ENCODE data around the gene CD99. TPM values are rescaled to one million over a fixed set of nuclear protein-coding genes. Genes with fewer than 3 reads are reported as not detected.

The CD99 gene
- total and polyA plus RNA-seq, 8 donors, result 64.5 to 432 (median 134) TPM

DNA sequence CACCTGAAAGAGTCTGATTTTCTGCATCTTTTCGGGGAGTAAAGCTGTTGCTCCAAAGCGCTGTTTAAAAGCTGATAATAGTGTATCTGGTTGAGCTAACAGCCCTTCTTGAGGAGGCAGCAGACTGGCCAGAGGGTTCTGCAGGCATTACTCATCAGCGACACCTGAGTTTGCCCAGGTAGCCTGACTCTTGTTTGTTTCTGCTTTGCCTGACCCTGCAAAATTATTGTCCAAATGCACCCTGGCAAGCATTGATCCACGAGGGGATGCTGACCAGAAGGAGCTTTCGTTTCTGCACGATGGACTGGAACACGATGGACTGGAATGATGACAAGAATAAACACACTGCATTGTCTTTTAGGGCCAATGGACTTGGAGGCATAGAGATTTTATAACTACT is 6.2 kb downstream of the CD99 start:
- DNase-seq (no peak), ATAC-seq (peak in 2 of 4 donors; percentile 17), FAIRE-seq (no peak)
- H3K9me3 ChIP-seq, result no peaks in the 10 kb centered on the region
- H3K27ac ChIP-seq, result peak overlapping the region in 1 of 4 donors; percentile 27
- TF ChIP-seq CTCF (IDR thresholded peaks at IDR 0.05), result no peak
- intact Hi-C loops (cut with DNase I), result no loop called here
- no peak overlapping the region for H3K4me3 ChIP-seq
- H3K27me3 ChIP-seq, result no peaks in the 10 kb centered on the region
- 47 to 62% methylated on average over 7 of the region's 7 CpGs for WGBS, 2 donors
- H3K4me1 ChIP-seq, result peaks cover 0 to 8% (median 0%) of the 10 kb centered on the region in 3 donors
- no peaks in the 10 kb centered on the region for H3K36me3 ChIP-seq

DNA sequence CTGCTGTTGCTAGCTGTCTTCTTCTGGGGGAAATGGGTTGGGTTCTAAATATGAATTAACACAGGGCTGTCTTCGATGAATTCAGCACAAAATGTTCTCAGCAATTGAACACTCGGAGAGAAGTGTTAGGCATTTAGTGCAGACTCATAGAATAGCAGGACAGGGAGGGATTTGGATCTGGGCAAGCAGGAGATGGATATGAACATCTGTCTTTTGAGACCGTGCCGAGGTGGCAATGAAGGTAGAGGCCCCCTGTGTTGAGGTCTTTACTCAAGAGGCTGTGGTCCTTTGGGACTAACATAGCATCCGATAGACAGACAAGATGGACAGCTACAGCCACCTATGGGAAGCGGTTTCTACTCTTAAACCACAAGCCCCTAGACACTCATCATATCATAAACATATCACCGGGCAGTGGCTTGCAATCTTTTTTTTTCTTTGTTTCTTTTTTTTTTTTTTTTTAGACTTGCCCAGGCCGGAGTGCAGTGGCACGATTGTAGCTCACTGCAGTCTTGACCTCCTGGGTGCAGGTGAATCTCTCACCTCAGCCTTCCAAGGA is 6.7 kb downstream of the CD99 start:
- intact Hi-C loops (cut with DNase I), result no loop called here
- no peak for TF ChIP-seq CTCF (IDR thresholded peaks at IDR 0.05)
- 73 to 89% methylated on average over 9 of the region's 9 CpGs for WGBS, 2 donors
- peaks cover 0 to 5% (median 0%) of the 10 kb centered on the region in 3 donors for H3K4me1 ChIP-seq
- no peak overlapping the region for H3K4me3 ChIP-seq
- no peak for DNase-seq
- H3K27ac ChIP-seq, result no peak overlapping the region
- H3K9me3 ChIP-seq, result no peaks in the 10 kb centered on the region
- no peak for ATAC-seq
- no peak for FAIRE-seq
- H3K27me3 ChIP-seq, result no peaks in the 10 kb centered on the region
- H3K36me3 ChIP-seq, result no peaks in the 10 kb centered on the region

GRCh38 chrX:2698604-2699003 is 7.5 kb downstream of the CD99 start:
- FAIRE-seq (no peak), DNase-seq (no peak), ATAC-seq (no peak)
- intact Hi-C loops (cut with DNase I), result no loop called here
- Histone ChIP-seq H3K27ac (no peak overlapping the region), H3K4me1 (peaks cover 0 to 3% (median 0%) of the 10 kb centered on the region in 3 donors), H3K4me3 (no peak overlapping the region), H3K36me3 (no peaks in the 10 kb centered on the region), H3K27me3 (no peaks in the 10 kb centered on the region), H3K9me3 (no peaks in the 10 kb centered on the region)
- WGBS, 2 donors, result 68 to 71% methylated on average over 5 of the region's 5 CpGs
- TF ChIP-seq CTCF (IDR thresholded peaks at IDR 0.05), result no peak

GRCh38 chrX:2699959-2700358 is 8.9 kb downstream of the CD99 start:
- Histone ChIP-seq H3K4me1 (peaks cover 0 to 3% (median 0%) of the 10 kb centered on the region in 3 donors), H3K36me3 (no peaks in the 10 kb centered on the region), H3K9me3 (no peaks in the 10 kb centered on the region), H3K27ac (no peak overlapping the region), H3K27me3 (no peaks in the 10 kb centered on the region), H3K4me3 (no peak overlapping the region)
- DNase-seq (peak in 1 of 6 donors; percentile 28), ATAC-seq (no peak), FAIRE-seq (no peak)
- 89 to 90% methylated on average over 4 of the region's 4 CpGs for WGBS, 2 donors
- intact Hi-C loops (cut with DNase I), result no loop called here
- TF ChIP-seq CTCF (IDR thresholded peaks at IDR 0.05), result no peak
